Left cardiac atrium (tissue), 4 donors: ENCODE data around the gene RHBDL3. TPM values are rescaled to one million over a fixed set of nuclear protein-coding genes. Genes with fewer than 3 reads are reported as not detected.

Experiments used
- ATAC-seq, 2 donors: fragments of 200-7000 bp; cut with Tn5 transposase; one replicate each; pipeline ENCODE4 v1.9.1; 2020; ENCODE audit warnings: mild to moderate bottlenecking in 2 of 2, moderate library complexity in 2 of 2
- DNase-seq: peaks from one replicate; pipeline ENCODE4 v3.0.0-alpha.2; 2020
- intact Hi-C, 2 donors: fragments of 100-400 bp; cut with DNase I; formaldehyde crosslinking; loops; one replicate each; pipeline versions ENCODE4 v1.14.1 to v1.15.1; 2022 to 2023
- total RNA-seq, 2 donors: library from RNA; stranded (reverse); fragmentation: NEBNext Ultra II Directional; extraction: Animal tissue kit (Norgen Biotek cat#: 25700); gene quantifications; one replicate each; pipeline ENCODE4 v1.2.1, GENCODE V29; 2021
- donor health status: DM: no; HTN: yes; CAD: no.
- donor health status: DM: no; HTN: yes; CAD: no; lungs with severe emphysema.
- donor health status: DM: yes; HTN: yes; CAD: no.
- donor health status: Dilated cardiomyopathy.

The RHBDL3 gene
- total RNA-seq, 2 donors from 2014 or later, result 15.0 to 23.2 TPM

- intact Hi-C loops, result no loop called here
- DNase-seq (no peak), ATAC-seq (no peak)
Measured at GRCh38 chr17:32264823-32265191, 825 bp upstream of the RHBDL3 start.

- DNase-seq (no peak), ATAC-seq (no peak)
- intact Hi-C loops, result no loop called here
Measured at GRCh38 chr17:32266051-32266388, 388 bp downstream of the RHBDL3 start.

- intact Hi-C loops, result no loop called here
- ATAC-seq (peak; percentile 16 to 25), DNase-seq (peak; percentile 27)
Measured at GRCh38 chr17:32266389-32267301, 1.0 kb downstream of the RHBDL3 start.

- ATAC-seq, result peak in 1 of 2 donors; percentile 41
- DNase-seq, result no peak
- intact Hi-C loops, result no loop called here
Measured at GRCh38 chr17:32267690-32268205, 2.1 kb downstream of the RHBDL3 start.

GRCh38 chr17:32268734-32269288 is 3.2 kb downstream of the RHBDL3 start:
- DNase-seq (no peak), ATAC-seq (no peak)
- intact Hi-C loops, result no loop called here

GRCh38 chr17:32269377-32269776 is 3.7 kb downstream of the RHBDL3 start:
- intact Hi-C loops, result no loop called here
- DNase-seq (peak; percentile 75), ATAC-seq (peak; percentile 72 to 73)

- no peak for DNase-seq
- intact Hi-C loops, result no loop called here
- ATAC-seq, result no peak
Measured at GRCh38 chr17:32271844-32272243, 6.2 kb downstream of the RHBDL3 start.

GRCh38 chr17:32274101-32274500 is 8.5 kb downstream of the RHBDL3 start:
- ATAC-seq (no peak), DNase-seq (no peak)
- intact Hi-C loops, result no loop called here

- no peak for ATAC-seq
- no peak for DNase-seq
- intact Hi-C loops, result no loop called here
Measured at GRCh38 chr17:32274643-32275042, 9.0 kb downstream of the RHBDL3 start.

GRCh38 chr17:32275060-32276042 is 9.7 kb downstream of the RHBDL3 start:
- DNase-seq (peak; percentile 71), ATAC-seq (peak in 1 of 2 donors; percentile 94)
- intact Hi-C loops, result no loop called here

- intact Hi-C loops, result no loop called here
- DNase-seq (no peak), ATAC-seq (no peak)
Measured at GRCh38 chr17:32276171-32276601, 10.6 kb downstream of the RHBDL3 start.

GRCh38 chr17:32277284-32277683 is 11.7 kb downstream of the RHBDL3 start:
- DNase-seq, result no peak
- ATAC-seq, result peak in 1 of 2 donors; percentile 67
- intact Hi-C loops, result no loop called here

GRCh38 chr17:32278815-32279214 is 13.2 kb downstream of the RHBDL3 start:
- ATAC-seq (no peak), DNase-seq (no peak)
- intact Hi-C loops, result no loop called here

GRCh38 chr17:32279891-32280716 is 14.5 kb downstream of the RHBDL3 start:
- intact Hi-C loops, result no loop called here
- no peak for ATAC-seq
- no peak for DNase-seq

GRCh38 chr17:32281011-32281451 is 15.4 kb downstream of the RHBDL3 start:
- peak; percentile 28 to 56 for ATAC-seq
- peak; percentile 48 for DNase-seq
- intact Hi-C loops, result no loop called here

- DNase-seq (no peak), ATAC-seq (peak in 1 of 2 donors; percentile 57)
- intact Hi-C loops, result no loop called here
Measured at GRCh38 chr17:32283745-32284201, 18.1 kb downstream of the RHBDL3 start.

- DNase-seq (no peak), ATAC-seq (no peak)
- intact Hi-C loops, result no loop called here
Measured at GRCh38 chr17:32285306-32285705, 19.7 kb downstream of the RHBDL3 start.

GRCh38 chr17:32285746-32286517 is 20.3 kb downstream of the RHBDL3 start:
- DNase-seq (no peak), ATAC-seq (no peak)
- intact Hi-C loops, result no loop called here
